Measurements from ENCODE around the gene PPP1R13B. TPM values are rescaled to one million over a fixed set of nuclear protein-coding genes. Genes with fewer than 3 reads are reported as not detected.
A peak's percentile ranks its signal among the peaks of the same experiment; 100 is the strongest.

The PPP1R13B gene
- total RNA-seq, 2 experiments from 2014 or later = 17.0 to 17.7 TPM

DNA sequence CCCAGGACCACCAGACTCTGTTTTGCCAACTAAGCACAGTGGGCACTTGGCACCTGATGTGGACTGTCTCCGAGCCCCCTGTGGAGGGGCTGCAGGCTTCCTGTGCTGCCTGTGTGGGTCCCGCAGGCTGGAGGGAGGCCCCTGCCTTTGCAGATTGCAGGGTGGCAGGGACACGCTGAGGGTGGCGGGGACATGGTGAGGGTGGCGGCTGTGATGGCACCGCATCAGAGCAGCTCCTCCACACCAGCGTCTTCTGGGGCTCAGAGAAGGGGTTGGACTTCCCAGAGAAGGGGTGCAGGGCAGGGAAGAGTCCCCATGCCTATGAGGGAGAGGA lies 123.7 kb downstream of the PPP1R13B start:
- no peak for DNase-seq
- Mint-ChIP-seq H3K27ac (no peak overlapping the region), H3K4me3 (no peak overlapping the region), H3K27me3 (no peaks in the 10 kb centered on the region), H3K36me3 (no peaks in the 10 kb centered on the region), H3K4me1 (peaks cover 11% of the 10 kb centered on the region), H3K9me3 (no peaks in the 10 kb centered on the region)
- POLR2A ChIA-PET = no interaction called here
- ATAC-seq (ENCODE audit: low read depth) = no peak

DNA sequence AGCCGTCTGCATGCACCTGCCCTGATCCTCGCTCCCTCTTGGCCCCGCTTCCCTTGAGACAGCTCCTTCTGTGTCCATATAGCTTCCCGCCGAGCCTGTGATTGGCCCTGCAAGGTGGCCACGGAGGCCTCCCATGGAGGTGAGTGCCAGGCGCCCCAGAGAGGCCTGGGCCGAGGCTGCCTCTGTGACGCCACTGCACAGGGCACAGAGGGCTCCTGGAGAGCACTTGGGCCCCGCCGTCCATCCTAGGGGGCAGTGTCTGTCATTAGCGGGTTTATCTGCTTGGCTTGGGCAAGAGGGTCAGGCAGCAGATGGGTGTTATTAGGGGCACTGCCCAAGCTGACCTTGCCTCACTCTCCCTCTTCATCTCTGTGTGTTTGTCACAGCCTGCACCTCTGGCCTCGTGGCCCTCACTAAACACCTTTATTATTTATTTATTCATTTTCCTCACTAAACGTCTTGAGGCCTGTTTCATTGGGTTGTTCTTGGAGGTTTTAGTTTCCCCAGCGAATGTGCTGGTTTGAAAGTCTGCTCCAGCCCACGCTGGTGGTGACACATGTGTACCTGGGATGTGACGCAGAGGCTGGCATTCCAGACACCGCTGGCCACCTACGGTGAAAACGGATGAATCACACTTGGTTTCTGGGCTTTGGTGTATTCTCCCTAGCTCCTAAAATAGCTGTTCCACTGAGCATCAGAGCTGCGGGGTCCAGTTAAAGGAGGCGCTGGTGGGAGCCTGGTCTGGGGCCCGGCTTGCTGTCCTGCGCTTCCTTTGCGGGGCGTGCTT lies 125.8 kb downstream of the PPP1R13B start:
- H3K27ac Mint-ChIP-seq = no peak overlapping the region

DNA sequence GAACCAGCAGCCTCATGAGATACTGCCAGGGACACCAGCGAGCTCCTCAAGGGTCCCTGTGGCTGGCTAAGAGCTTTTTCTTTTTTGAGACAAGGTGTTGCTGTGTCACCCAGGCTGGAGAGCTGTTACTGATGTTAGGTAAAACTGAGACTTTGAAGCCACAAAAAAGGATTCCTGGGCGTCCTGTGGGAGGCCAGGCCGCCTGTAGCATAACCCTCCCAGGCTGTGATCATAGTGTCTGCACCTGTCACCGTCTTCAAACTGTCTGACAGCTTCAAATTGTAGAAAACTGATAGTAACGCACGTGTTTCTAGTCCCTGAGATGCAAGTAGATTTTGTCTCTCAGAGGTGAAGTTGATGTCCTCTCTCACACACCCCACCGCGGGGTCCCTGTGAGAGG lies 127.6 kb downstream of the PPP1R13B start:
- Mint-ChIP-seq H3K36me3 (peaks cover 2% of the 10 kb centered on the region), H3K9me3 (no peaks in the 10 kb centered on the region), H3K27me3 (no peaks in the 10 kb centered on the region), H3K27ac (no peak overlapping the region), H3K4me3 (no peak overlapping the region), H3K4me1 (peaks cover 20% of the 10 kb centered on the region)
- DNase-seq (no peak), ATAC-seq (ENCODE audit: low read depth) (no peak)
- POLR2A ChIA-PET = interaction anchor here (0.6 kb wide), 1 partner anchor 193 kb away, joined by 3 read pairs; no protein-coding TSS in a partner anchor

More for the DNA sequence above, 125.8 kb downstream of the PPP1R13B start:
- H3K4me3 Mint-ChIP-seq = no peak overlapping the region
- no peaks in the 10 kb centered on the region for H3K27me3 Mint-ChIP-seq
- H3K9me3 Mint-ChIP-seq = no peaks in the 10 kb centered on the region
- DNase-seq (no peak), ATAC-seq (ENCODE audit: low read depth) (no peak)
- H3K4me1 Mint-ChIP-seq = peaks cover 20% of the 10 kb centered on the region
- POLR2A ChIA-PET = interaction anchor here (0.7 kb wide), 1 partner anchor 44 kb away, joined by 5 read pairs; no protein-coding TSS in a partner anchor
- H3K36me3 Mint-ChIP-seq = no peaks in the 10 kb centered on the region

DNA sequence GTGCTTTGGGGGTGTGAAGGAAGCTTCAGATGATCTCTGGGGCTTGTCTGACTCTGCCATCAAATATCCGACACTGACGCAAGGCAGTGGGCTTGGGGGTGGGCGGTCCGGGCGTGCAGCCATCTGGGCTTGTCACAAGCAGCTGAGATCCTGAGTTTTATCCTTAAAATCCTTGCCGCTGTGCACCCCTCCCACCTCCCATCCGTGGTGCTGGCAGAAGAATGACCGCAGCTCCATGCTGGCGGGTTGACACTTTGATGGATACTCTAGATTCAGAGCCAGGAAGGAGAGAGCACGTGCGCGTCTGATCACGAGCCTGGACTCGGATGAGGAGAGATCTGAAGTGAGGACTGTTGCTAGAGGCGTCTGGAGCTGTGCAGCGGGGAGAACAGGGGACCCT lies 128.8 kb downstream of the PPP1R13B start:
- POLR2A ChIA-PET = no interaction called here
- Mint-ChIP-seq H3K9me3 (no peaks in the 10 kb centered on the region), H3K4me3 (no peak overlapping the region), H3K36me3 (peaks cover 2% of the 10 kb centered on the region), H3K4me1 (peaks cover 29% of the 10 kb centered on the region), H3K27ac (no peak overlapping the region), H3K27me3 (no peaks in the 10 kb centered on the region)
- no peak for ATAC-seq (ENCODE audit: low read depth)
- DNase-seq = no peak

DNA sequence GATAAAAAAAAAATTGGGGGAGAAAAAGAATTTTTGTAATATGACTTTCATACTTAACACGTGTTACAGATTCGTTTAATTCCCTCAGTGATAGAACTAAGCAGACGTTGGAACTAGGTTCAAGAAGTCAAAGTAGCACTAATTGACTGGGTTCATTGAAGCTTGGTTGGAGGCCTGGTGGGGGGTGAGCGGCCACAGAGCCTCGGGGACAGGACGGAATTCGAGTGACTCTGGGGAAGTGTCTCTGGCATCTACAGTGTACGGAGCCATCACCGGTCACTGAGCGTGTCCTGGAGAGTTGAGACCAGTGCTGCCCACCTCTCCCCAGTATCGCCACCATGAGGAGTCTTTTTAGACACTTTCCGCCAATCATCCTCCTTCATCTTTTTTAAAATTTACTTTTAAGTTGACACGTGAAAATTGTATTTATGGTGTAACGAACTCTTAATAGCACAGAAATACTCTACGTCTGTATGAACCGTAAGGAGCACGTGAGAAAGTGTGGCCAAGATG lies 130.4 kb downstream of the PPP1R13B start:
- POLR2A ChIA-PET = interaction anchor here (1.4 kb wide), 1 partner anchor 152 kb away, joined by 6 read pairs; no protein-coding TSS in a partner anchor
- peaks cover 40% of the 10 kb centered on the region for H3K4me1 Mint-ChIP-seq
- peaks cover 6% of the 10 kb centered on the region for H3K36me3 Mint-ChIP-seq
- H3K9me3 Mint-ChIP-seq = no peaks in the 10 kb centered on the region
- H3K27ac Mint-ChIP-seq = no peak overlapping the region
- H3K27me3 Mint-ChIP-seq = no peaks in the 10 kb centered on the region
- peak overlapping the region; percentile 79 for H3K4me3 Mint-ChIP-seq
- no peak for ATAC-seq (ENCODE audit: low read depth)
- no peak for DNase-seq

DNA sequence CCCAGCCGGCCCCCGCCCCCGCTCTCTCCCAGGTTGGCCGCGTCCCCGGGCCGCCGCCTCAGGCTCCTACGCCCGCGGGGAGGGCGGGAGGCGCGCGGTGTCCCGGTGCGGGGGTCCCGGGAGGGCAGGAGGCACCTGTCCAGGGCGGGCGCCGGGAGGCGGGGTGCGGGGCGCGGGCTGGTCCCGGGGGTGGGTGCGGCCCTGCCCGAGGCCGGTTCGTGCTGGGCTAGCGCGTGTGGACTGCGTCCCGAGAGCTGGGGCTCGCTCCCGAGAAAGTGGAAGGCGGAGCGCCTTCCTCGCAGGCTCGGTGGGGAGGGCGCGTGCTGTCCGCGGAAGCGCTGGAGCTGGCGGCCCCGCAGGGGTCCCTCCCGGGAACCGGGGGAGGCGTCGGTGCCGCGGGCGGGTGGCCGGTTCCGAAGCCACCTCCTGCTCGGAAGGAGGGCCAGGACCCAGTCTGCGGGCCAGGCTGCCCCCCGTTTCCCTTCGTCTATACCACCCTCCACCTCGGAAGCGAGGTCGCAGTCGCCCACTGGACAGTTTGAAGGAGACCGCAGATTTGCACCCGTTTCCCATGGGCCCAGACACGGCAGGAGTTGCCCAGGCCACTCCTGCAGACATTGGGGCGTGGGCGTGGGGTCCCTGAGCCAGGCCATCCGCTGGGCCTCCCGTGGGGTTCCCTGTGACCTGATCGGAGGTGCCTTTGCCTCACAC lies 131.1 kb downstream of the PPP1R13B start:
- DNase-seq (peak; percentile 65), ATAC-seq (ENCODE audit: low read depth) (no peak)
- Mint-ChIP-seq H3K36me3 (peaks cover 6% of the 10 kb centered on the region), H3K4me1 (peaks cover 43% of the 10 kb centered on the region), H3K9me3 (no peaks in the 10 kb centered on the region), H3K4me3 (peak overlapping the region; percentile 79), H3K27me3 (no peaks in the 10 kb centered on the region), H3K27ac (no peak overlapping the region)
- POLR2A ChIA-PET = interaction anchor here (0.6 to 2.3 kb wide), 6 partner anchors 13 to 152 kb away, joined by 3 to 6 read pairs (median 4); no protein-coding TSS in a partner anchor

DNA sequence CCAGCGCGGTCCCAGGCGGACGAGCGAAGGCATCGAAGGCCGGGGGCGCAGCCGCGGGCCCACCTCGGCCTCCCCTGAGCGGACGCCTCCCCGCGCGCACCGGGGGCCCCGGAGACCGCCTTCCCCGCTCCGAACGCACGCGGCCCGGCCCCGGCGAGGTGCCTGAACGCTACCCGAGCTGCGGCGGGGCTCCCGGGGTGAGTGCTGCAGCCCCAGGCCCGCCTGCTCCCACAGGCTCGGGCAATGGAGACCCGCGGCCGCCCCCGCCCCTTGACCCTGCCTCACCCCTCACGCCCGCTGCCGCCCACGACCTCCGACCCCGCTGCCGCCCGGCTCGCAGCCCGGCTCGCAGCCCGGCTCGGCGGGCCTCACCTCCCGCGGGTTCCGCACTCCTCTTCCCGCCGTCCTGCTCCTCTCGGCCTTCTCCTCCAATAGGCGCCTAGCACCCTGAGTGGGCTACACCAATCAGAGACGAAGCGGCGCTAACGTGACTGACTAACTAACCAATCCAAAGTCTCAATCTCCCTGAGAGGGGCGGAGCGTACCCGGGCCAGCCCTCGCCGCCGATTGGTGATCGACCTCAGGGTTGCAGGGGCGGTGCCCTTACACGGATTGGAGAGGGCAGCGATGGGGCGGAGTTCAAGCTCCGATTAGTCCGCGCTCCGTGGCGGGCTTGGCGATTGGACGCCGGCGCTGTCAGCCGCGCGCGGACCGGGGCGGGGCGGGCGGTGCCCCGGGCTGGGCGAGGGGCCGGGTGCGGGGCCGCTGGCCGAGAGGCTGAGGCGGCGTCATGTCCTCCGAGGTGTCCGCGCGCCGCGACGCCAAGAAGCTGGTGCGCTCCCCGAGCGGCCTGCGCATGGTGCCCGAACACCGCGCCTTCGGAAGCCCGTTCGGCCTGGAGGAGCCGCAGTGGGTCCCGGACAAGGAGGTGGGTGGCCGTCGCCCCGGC lies 132.0 kb downstream of the PPP1R13B start, which contains the start of the genes XRCC3 and ZFYVE21:
XRCC3 (minus strand) TSS at position 400 of the 949 bp plus-strand sequence. CDS start 4,364 bp downstream, outside the sequence.
ZFYVE21 (plus strand) TSS at position 759 of the 949 bp plus-strand sequence; CDS start at position 791, 32 bp downstream.
- peak; percentile 95 for ATAC-seq (ENCODE audit: low read depth)
- Mint-ChIP-seq H3K27ac (peak within 1 kb of the TSS; percentile 85), H3K4me1 (peaks cover 45% of the 10 kb centered on the region), H3K36me3 (peaks cover 6% of the 10 kb centered on the region), H3K9me3 (no peaks in the 10 kb centered on the region), H3K27me3 (no peaks in the 10 kb centered on the region), H3K4me3 (peak within 1 kb of the TSS; percentile 90)
- POLR2A ChIA-PET = interaction anchor here (0.6 to 2.3 kb wide), 11 partner anchors 12 to 256 kb away, joined by 3 to 6 read pairs (median 4); partner anchors contain the start of genes BAG5 and KLC1
- peak; percentile 98 for DNase-seq

DNA sequence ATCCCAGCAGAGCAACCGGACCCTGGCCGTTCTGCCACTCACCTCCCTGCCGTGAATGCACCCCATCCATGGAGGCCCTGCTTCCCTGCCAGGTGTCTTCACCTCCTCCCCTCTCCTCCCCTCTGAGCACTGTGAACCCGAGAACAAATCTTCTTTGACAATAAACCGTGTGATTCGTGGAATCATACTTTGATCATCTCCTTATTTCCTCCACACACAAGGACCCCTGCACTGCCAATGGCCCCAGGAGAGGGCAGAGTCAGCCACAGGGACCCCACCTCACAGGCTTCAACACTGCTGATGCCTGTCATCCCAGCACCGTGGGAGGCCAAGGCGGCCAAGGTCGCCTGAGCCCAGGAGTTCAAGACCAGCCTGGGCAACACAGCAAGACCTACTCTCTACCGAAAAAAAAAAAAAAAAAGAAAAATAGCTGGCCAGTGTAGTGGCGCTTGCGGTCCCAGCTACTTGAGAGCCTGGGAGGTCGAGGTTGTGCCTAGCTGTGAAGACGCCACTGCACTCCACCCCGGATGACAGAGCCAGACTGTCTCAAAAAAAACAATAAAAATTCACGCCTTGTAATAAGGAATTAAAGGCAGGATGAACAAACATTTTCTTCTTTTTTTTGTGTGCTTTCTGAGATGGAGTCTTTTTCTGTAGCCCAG lies 133.2 kb downstream of the PPP1R13B start:
- Mint-ChIP-seq H3K36me3 (peaks cover 6% of the 10 kb centered on the region), H3K27me3 (no peaks in the 10 kb centered on the region), H3K4me1 (peaks cover 36% of the 10 kb centered on the region), H3K9me3 (no peaks in the 10 kb centered on the region), H3K4me3 (peak overlapping the region; percentile 90), H3K27ac (peak overlapping the region; percentile 85)
- ATAC-seq (ENCODE audit: low read depth) = no peak
- no peak for DNase-seq
- POLR2A ChIA-PET = interaction anchor here (1.1 to 2.3 kb wide), 2 partner anchors 14 to 26 kb away, joined by 3 to 5 read pairs; no protein-coding TSS in a partner anchor

DNA sequence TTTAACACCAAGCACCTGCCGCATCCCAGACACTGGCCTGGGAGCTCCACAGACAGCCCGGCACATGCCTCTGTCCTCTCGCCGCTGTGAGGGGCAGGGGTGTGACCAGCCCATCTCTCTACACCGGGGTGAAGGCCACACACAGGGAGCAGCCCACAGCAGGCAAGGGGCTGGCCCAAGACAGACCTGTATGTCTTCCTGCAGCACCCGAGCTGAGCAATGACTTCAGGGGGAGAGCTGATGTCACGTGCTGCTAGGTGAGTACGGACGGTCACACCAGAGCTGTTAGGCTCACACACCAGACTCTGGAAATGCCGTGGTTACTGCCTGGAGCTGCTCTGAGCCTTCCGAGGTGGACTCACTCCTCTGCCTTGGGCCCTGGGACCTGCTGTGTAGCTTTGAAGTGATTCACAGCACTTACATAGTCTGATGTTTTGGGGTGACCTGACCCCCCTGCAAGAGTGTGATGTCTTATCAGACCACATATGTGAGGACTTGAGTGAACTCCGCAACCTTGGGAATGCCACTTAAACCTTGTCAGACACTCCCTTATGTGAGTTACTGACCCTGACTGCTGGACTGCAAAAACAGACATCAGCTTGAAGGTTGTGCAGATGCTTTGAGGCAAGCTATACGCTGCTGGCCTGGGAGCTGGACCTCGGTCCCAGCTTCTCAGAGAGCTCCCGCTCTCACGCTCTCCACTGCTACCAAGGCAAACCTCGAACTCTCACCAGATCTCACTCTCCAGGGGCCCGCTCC lies 133.9 kb downstream of the PPP1R13B start:
- Mint-ChIP-seq H3K4me1 (peaks cover 33% of the 10 kb centered on the region), H3K36me3 (peaks cover 7% of the 10 kb centered on the region), H3K9me3 (no peaks in the 10 kb centered on the region), H3K27me3 (no peaks in the 10 kb centered on the region), H3K27ac (peak overlapping the region; percentile 71), H3K4me3 (peak overlapping the region; percentile 90)
- DNase-seq (no peak), ATAC-seq (ENCODE audit: low read depth) (no peak)
- POLR2A ChIA-PET = interaction anchor here (0.6 kb wide), 1 partner anchor 77 kb away, joined by 4 read pairs; no protein-coding TSS in a partner anchor

DNA sequence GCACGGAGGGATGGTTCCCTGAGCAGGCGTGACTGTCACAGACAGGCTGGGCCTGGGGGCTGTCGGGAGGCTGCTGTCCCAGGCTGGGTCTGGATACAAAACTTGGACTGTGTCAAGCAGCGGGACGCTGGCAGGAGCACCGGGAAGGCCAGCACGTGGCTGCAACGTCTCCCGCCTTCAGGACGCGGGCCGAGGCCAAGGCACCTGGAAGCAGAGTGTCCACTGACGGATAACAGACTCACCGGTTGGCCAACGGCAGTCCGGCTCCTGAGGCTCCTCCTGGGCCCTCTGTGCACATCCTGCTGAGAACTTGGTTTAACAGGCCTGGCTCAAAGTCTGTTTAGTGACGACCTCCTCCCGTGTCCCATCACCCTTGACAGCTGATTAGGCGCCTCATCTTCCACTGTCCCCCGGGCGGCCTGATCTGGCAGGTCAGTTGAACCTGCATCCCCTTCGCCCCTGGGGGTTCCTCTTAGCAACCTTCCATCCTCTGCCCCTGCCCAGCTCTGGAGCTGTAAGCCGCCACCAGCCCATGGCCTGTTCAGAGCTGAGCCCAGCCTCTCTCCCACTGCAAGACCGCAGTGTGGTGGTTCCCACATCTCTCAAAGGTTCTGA lies 134.6 kb downstream of the PPP1R13B start:
- H3K27me3 Mint-ChIP-seq = no peaks in the 10 kb centered on the region
- peaks cover 33% of the 10 kb centered on the region for H3K4me1 Mint-ChIP-seq
- DNase-seq (no peak), ATAC-seq (ENCODE audit: low read depth) (no peak)
- peak overlapping the region; percentile 15 for H3K4me3 Mint-ChIP-seq
- peaks cover 8% of the 10 kb centered on the region for H3K36me3 Mint-ChIP-seq
- H3K9me3 Mint-ChIP-seq = no peaks in the 10 kb centered on the region
- peak overlapping the region; percentile 71 for H3K27ac Mint-ChIP-seq
- POLR2A ChIA-PET = no interaction called here
